HCT116 (cell line): ENCODE measurements around the gene TMEM52. TPM values are rescaled to one million over a fixed set of nuclear protein-coding genes. Genes with fewer than 3 reads are reported as not detected.

Experiments used
- ATAC-seq: fragments of 200-7000 bp; cut with Tn5 transposase; 2 replicates; pipeline ENCODE4 v1.9.1; 2020; ENCODE audit warnings: mild to moderate bottlenecking, moderate library complexity
- BruUV-seq: library from RNA; stranded (reverse); fragments of 400-500 nt; replicated peaks from 2 replicates; lab custom pipeline; 2021; lab: Mats Ljungman, UMichigan
- CTCF ChIA-PET: fragments of 300-600 bp; sonication (Branson Sonifier 250); formaldehyde crosslinking; loops from one replicate; lab custom pipeline; 2021; ENCODE audit warnings: antibody characterized with exemption; lab: Charles Lee
- POLR2A ChIA-PET: fragments of 300-600, 350-600 bp; sonication (Branson Sonifier 250); formaldehyde crosslinking; loops from one replicate; lab custom pipeline; 2021; ENCODE audit warnings: antibody characterized with exemption; lab: Charles Lee
- RAD21 ChIA-PET, 2 experiments: fragments of 300-600 bp; sonication (Branson Sonifier 250); formaldehyde crosslinking; loops; one replicate each; lab custom pipeline; 2023; ENCODE audit warnings: low total read pairs in 2 of 2; ENCODE audit not compliant: uncharacterized antibody in 2 of 2, unreplicated experiment in 2 of 2, low non-redundant PET in 1 of 2; lab: Charles Lee
- DNase-seq: peaks from one replicate; pipeline ENCODE4 v3.0.0-alpha.2; 2010; ENCODE audit warnings: low read depth, low spot score
- H2AFZ ChIP-seq: fragments of 200-600 bp; shearing (Covaris generic), sonication (generic); 2 replicates; pipeline ENCODE4 v1.6.1; 2017; ENCODE audit warnings: low read depth, mixed run types, mixed read lengths, antibody characterized with exemption, low read length; ENCODE audit not compliant: poor library complexity, severe bottlenecking
- H3K27ac ChIP-seq: 2 replicates; pipeline ENCODE4 v1.5.1; 2012; ENCODE audit warnings: low read depth, low read length
- H3K27me3 ChIP-seq: fragments of 200-600 bp; sonication (generic); 2 replicates; pipeline ENCODE4 v1.6.1; 2016; ENCODE audit warnings: mixed run types, low read length, mixed read lengths; ENCODE audit not compliant: insufficient read depth
- H3K36me3 ChIP-seq, 2 experiments: fragments of 200-500 bp in 1 of 2; fragments of 200-600 bp in 1 of 2; sonication (Bioruptor generic) in 1 of 2; sonication (generic) in 1 of 2; 2 replicates each; pipeline versions ENCODE4 v1.5.1 to v1.6.1; 2014 to 2016; ENCODE audit warnings: low read length in 2 of 2, inconsistent platforms in 1 of 2, mixed read lengths in 1 of 2, mixed run types in 1 of 2; ENCODE audit not compliant: insufficient read depth in 2 of 2, control insufficient read depth in 1 of 2
- H3K4me1 ChIP-seq, 2 experiments: fragments of 200-600 bp in 1 of 2; sonication (generic) in 1 of 2; 2 replicates each; pipeline versions ENCODE4 v1.5.1 to v1.6.1; 2012 to 2017; ENCODE audit warnings: low read length in 2 of 2, inconsistent platforms in 1 of 2, mild to moderate bottlenecking in 1 of 2, mixed read lengths in 1 of 2, mixed run types in 1 of 2, moderate library complexity in 1 of 2; ENCODE audit not compliant: insufficient read depth in 2 of 2, control insufficient read depth in 1 of 2
- H3K4me2 ChIP-seq: fragments of 200-600 bp; sonication (generic); 2 replicates; pipeline ENCODE4 v1.6.1; 2017; ENCODE audit warnings: mixed run types, low read length, mixed read lengths
- H3K4me3 ChIP-seq, 2 experiments: fragments of 200-600 bp in 1 of 2; sonication (generic) in 1 of 2; replicated peaks in 1 of 2; 2 replicates each; pipeline ENCODE4 v1.5.1; 2011 to 2016; ENCODE audit warnings: low read length in 2 of 2, control low read depth in 1 of 2, low read depth in 1 of 2, mild to moderate bottlenecking in 1 of 2, mixed read lengths in 1 of 2, mixed run types in 1 of 2
- H3K79me2 ChIP-seq: fragments of 200-600 bp; sonication (generic); 2 replicates; pipeline ENCODE4 v1.6.1; 2017; ENCODE audit warnings: mild to moderate bottlenecking, mixed run types, low read length, moderate library complexity, mixed read lengths; ENCODE audit not compliant: insufficient read depth
- H3K9ac ChIP-seq: fragments of 200-600 bp; sonication (generic); 2 replicates; pipeline ENCODE4 v1.6.1; 2016; ENCODE audit warnings: low read length, mixed read lengths
- H3K9me2 ChIP-seq: fragments of 200-600 bp; sonication (generic), shearing (Covaris generic); 2 replicates; pipeline ENCODE4 v1.6.1; 2017; ENCODE audit warnings: mixed run types, mild to moderate bottlenecking, moderate library complexity; ENCODE audit not compliant: insufficient read depth
- H3K9me3 ChIP-seq, 2 experiments: fragments of 200-500 bp in 1 of 2; fragments of 200-600 bp in 1 of 2; sonication (Bioruptor generic) in 1 of 2; sonication (generic) in 1 of 2; 2 replicates each; pipeline ENCODE4 v1.6.1; 2014 to 2017; ENCODE audit warnings: low read length in 2 of 2, mixed read lengths in 2 of 2, inconsistent platforms in 1 of 2, low read depth in 1 of 2, mild to moderate bottlenecking in 1 of 2, mixed run types in 1 of 2, moderate library complexity in 1 of 2; ENCODE audit not compliant: control insufficient read depth in 1 of 2, insufficient read depth in 1 of 2
- H4K20me1 ChIP-seq: fragments of 200-600 bp; sonication (generic), shearing (Covaris generic); 2 replicates; pipeline ENCODE4 v1.6.1; 2017; ENCODE audit warnings: mixed run types, mild to moderate bottlenecking, moderate library complexity; ENCODE audit not compliant: insufficient read depth
- CBX3 ChIP-seq: IDR thresholded peaks from 2 replicates; pipeline ENCODE4 v1.6.1; 2012; ENCODE audit warnings: low read depth
- CEBPB ChIP-seq: IDR thresholded peaks from 2 replicates; pipeline ENCODE4 v1.6.1; 2012; ENCODE audit warnings: low read depth
- ELF1 ChIP-seq: IDR thresholded peaks from 2 replicates; pipeline ENCODE4 v1.6.1; 2012; ENCODE audit warnings: low read depth, borderline replicate concordance
- EZH2 ChIP-seq: fragments of 200-600 bp; sonication (generic); IDR thresholded peaks from 2 replicates; pipeline ENCODE4 v1.6.1; 2017; ENCODE audit warnings: antibody characterized with exemption, mixed run types
- EZH2phosphoT487 ChIP-seq: fragments of 200-600 bp; IDR thresholded peaks from 2 replicates; pipeline ENCODE4 v1.6.1; 2018; ENCODE audit warnings: antibody characterized with exemption, borderline replicate concordance
- FOSL1 ChIP-seq: IDR thresholded peaks from 2 replicates; pipeline ENCODE4 v1.6.1; 2012; ENCODE audit warnings: low read depth
- JUND ChIP-seq: IDR thresholded peaks from 2 replicates; pipeline ENCODE4 v1.6.1; 2012
- POLR2A ChIP-seq: IDR thresholded peaks from 2 replicates; pipeline ENCODE4 v1.7.0; 2011; ENCODE audit warnings: borderline replicate concordance; ENCODE audit not compliant: insufficient read depth, insufficient read length; ENCODE audit errors: extremely low read depth
- POLR2AphosphoS5 ChIP-seq: IDR thresholded peaks from 2 replicates; pipeline ENCODE4 v1.6.1; 2011; ENCODE audit warnings: mild to moderate bottlenecking, low read depth, low read length, moderate library complexity
- RAD21 ChIP-seq: IDR thresholded peaks from 2 replicates; pipeline ENCODE4 v1.6.1; 2012; ENCODE audit warnings: low read depth, mild to moderate bottlenecking
- SIN3A ChIP-seq: IDR thresholded peaks from 2 replicates; pipeline ENCODE4 v1.6.1; 2012; ENCODE audit warnings: low read depth
- SRF ChIP-seq: IDR thresholded peaks from 2 replicates; pipeline ENCODE4 v1.6.1; 2012; ENCODE audit warnings: low read depth
- YY1 ChIP-seq: IDR thresholded peaks from 2 replicates; pipeline ENCODE4 v1.6.1; 2011; ENCODE audit warnings: low read length, low read depth, moderate library complexity, mild to moderate bottlenecking; ENCODE audit not compliant: insufficient replicate concordance; ENCODE audit errors: extremely low read depth
- ZNF274 ChIP-seq: fragments of 200-500 bp; sonication (Bioruptor generic); IDR thresholded peaks from 2 replicates; pipeline ENCODE4 v1.6.1; 2014; ENCODE audit warnings: mild to moderate bottlenecking, low read depth, low read length, inconsistent platforms
- intact Hi-C: fragments of 100-400 bp; cut with micrococcal nuclease; formaldehyde crosslinking; loops from 2 replicates; pipeline ENCODE4 v1.10.0; 2022
- total RNA-seq: library from RNA; stranded (reverse); gene quantifications from one replicate; pipeline ENCODE4 v1.2.1, GENCODE V29; 2021; ENCODE audit not compliant: unreplicated experiment
- TF ChIP-seq, protein P1 (sequence below), 3 experiments: fragments of 200-600 bp in 1 of 3; sonication (generic) in 1 of 3; IDR thresholded peaks in 2 of 3; conservative IDR thresholded peaks in 1 of 3; 2 replicates each; pipeline ENCODE4 v1.5.1; 2012 to 2017; ENCODE audit warnings: low read depth in 2 of 3, low read length in 2 of 3, antibody characterized with exemption in 1 of 3, borderline replicate concordance in 1 of 3, control low read depth in 1 of 3, mild to moderate bottlenecking in 1 of 3, mixed read lengths in 1 of 3, mixed run types in 1 of 3, moderate library complexity in 1 of 3; ENCODE audit not compliant: insufficient read depth in 1 of 3
- TF ChIP-seq, protein P2 (sequence below): IDR thresholded peaks from 2 replicates; pipeline ENCODE4 v1.6.1; 2012; ENCODE audit warnings: low read depth
- TF ChIP-seq, protein P3 (sequence below): IDR thresholded peaks from 2 replicates; pipeline ENCODE4 v1.6.1; 2012
- TF ChIP-seq, protein P4 (sequence below): IDR thresholded peaks from 2 replicates; pipeline ENCODE4 v1.6.1; 2012

The TMEM52 gene
- total RNA-seq, 1 experiment from 2014 or later, result 27.5 TPM

DNA sequence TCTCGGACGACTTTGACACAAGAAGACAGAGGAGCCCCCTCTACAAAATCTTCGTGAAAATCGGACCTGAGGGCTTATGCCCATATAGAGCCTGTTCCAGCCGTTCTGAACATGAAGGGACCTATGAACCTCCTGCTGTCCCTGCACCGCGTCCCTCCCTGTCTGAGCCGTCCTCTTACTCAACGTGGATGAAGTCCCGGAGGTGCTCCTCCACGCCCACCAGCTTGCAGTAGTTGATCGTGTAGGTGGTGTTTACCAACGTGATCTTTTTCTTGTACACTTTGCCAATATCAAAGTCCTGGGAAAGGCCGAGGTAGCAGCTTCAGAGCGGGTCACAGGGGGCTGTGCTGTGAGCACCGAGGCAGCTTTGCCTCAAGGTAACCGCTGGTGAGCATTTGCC, 44.5 kb upstream of the TMEM52 start (continued):
- TF ChIP-seq, protein P1, sequence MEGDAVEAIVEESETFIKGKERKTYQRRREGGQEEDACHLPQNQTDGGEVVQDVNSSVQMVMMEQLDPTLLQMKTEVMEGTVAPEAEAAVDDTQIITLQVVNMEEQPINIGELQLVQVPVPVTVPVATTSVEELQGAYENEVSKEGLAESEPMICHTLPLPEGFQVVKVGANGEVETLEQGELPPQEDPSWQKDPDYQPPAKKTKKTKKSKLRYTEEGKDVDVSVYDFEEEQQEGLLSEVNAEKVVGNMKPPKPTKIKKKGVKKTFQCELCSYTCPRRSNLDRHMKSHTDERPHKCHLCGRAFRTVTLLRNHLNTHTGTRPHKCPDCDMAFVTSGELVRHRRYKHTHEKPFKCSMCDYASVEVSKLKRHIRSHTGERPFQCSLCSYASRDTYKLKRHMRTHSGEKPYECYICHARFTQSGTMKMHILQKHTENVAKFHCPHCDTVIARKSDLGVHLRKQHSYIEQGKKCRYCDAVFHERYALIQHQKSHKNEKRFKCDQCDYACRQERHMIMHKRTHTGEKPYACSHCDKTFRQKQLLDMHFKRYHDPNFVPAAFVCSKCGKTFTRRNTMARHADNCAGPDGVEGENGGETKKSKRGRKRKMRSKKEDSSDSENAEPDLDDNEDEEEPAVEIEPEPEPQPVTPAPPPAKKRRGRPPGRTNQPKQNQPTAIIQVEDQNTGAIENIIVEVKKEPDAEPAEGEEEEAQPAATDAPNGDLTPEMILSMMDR (IDR thresholded peaks at IDR 0.05 in 2 of 3, conservative IDR thresholded peaks at IDR 0.05 in 1 of 3; ENCODE audit: borderline replicate concordance in 1 of 3, insufficient read depth in 1 of 3, low read depth in 2 of 3, low read length in 2 of 3), result no peak
- TF ChIP-seq EZH2 (no peak), SIN3A (no peak), CEBPB (no peak), POLR2A (no peak), ELF1 (no peak)

DNA sequence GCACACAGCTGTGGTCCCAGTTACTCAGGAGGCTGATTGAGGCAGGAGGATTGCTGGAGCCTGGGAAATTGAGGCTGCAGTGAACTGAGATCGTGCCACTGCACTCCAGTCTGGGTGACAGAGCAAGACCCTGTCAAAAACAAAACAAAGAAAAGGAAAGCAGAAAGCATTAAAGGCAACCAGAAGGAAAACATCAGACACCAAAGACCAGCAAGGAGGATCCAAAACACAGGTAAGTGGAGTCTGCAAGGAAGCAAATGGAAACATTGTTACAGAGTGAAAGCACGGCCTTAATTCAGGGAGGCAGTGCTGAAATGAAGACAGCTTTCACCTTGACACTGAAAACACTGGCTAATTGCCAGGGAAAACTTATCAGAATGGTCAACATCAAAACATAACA, 43.7 kb upstream of the TMEM52 start:
- no peak overlapping the region for H3K4me3 ChIP-seq
- H3K36me3 ChIP-seq, result no peaks in the 10 kb centered on the region
- no TSS peak for BruUV-seq
- no peaks in the 10 kb centered on the region for H3K9me3 ChIP-seq
- POLR2A ChIA-PET, result no interaction called here
- intact Hi-C loops, result no loop called here
- ATAC-seq, result no peak
- no peak overlapping the region for H3K27ac ChIP-seq
- RAD21 ChIA-PET, result no interaction called here
- CTCF ChIA-PET, result interaction anchor here (6.7 kb wide), 1 partner anchor 83 kb away, joined by 70 read pairs; no protein-coding TSS in a partner anchor
- no peak overlapping the region for H3K9ac ChIP-seq
- no peak for DNase-seq
- no peaks in the 10 kb centered on the region for H4K20me1 ChIP-seq
- peaks cover 5 to 31% of the 10 kb centered on the region in 2 experiments; a peak in 3 of 4 replicates for H3K4me1 ChIP-seq
- no peak overlapping the region for H3K4me2 ChIP-seq
- no peaks in the 10 kb centered on the region for H3K27me3 ChIP-seq
- H3K79me2 ChIP-seq, result no peaks in the 10 kb centered on the region
- H3K9me2 ChIP-seq, result no peaks in the 10 kb centered on the region
- H2AFZ ChIP-seq, result no peak overlapping the region
- no peak for TF ChIP-seq ZNF274
- TF ChIP-seq, protein P1 (IDR thresholded peaks at IDR 0.05 in 2 of 3, conservative IDR thresholded peaks at IDR 0.05 in 1 of 3; ENCODE audit: borderline replicate concordance in 1 of 3, insufficient read depth in 1 of 3, low read depth in 2 of 3, low read length in 2 of 3), result no peak
- no peak for TF ChIP-seq EZH2
- TF ChIP-seq JUND, result no peak
- TF ChIP-seq EZH2phosphoT487, result no peak
- no peak for TF ChIP-seq POLR2A
- no peak for TF ChIP-seq FOSL1
- TF ChIP-seq, protein P2, sequence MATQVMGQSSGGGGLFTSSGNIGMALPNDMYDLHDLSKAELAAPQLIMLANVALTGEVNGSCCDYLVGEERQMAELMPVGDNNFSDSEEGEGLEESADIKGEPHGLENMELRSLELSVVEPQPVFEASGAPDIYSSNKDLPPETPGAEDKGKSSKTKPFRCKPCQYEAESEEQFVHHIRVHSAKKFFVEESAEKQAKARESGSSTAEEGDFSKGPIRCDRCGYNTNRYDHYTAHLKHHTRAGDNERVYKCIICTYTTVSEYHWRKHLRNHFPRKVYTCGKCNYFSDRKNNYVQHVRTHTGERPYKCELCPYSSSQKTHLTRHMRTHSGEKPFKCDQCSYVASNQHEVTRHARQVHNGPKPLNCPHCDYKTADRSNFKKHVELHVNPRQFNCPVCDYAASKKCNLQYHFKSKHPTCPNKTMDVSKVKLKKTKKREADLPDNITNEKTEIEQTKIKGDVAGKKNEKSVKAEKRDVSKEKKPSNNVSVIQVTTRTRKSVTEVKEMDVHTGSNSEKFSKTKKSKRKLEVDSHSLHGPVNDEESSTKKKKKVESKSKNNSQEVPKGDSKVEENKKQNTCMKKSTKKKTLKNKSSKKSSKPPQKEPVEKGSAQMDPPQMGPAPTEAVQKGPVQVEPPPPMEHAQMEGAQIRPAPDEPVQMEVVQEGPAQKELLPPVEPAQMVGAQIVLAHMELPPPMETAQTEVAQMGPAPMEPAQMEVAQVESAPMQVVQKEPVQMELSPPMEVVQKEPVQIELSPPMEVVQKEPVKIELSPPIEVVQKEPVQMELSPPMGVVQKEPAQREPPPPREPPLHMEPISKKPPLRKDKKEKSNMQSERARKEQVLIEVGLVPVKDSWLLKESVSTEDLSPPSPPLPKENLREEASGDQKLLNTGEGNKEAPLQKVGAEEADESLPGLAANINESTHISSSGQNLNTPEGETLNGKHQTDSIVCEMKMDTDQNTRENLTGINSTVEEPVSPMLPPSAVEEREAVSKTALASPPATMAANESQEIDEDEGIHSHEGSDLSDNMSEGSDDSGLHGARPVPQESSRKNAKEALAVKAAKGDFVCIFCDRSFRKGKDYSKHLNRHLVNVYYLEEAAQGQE, result no peak
- no peak for TF ChIP-seq RAD21
- TF ChIP-seq POLR2AphosphoS5, result no peak
- no peak for TF ChIP-seq SIN3A
- no peak for TF ChIP-seq CBX3
- no peak for TF ChIP-seq SRF
- TF ChIP-seq CEBPB, result no peak
- no peak for TF ChIP-seq YY1
- TF ChIP-seq, protein P3, sequence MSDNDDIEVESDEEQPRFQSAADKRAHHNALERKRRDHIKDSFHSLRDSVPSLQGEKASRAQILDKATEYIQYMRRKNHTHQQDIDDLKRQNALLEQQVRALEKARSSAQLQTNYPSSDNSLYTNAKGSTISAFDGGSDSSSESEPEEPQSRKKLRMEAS, result no peak
- TF ChIP-seq, protein P4, sequence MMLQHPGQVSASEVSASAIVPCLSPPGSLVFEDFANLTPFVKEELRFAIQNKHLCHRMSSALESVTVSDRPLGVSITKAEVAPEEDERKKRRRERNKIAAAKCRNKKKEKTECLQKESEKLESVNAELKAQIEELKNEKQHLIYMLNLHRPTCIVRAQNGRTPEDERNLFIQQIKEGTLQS, result no peak
